ENCODE results near the gene MYOM1. TPM values are rescaled to one million over a fixed set of nuclear protein-coding genes. Genes with fewer than 3 reads are reported as not detected.

The MYOM1 gene
- total RNA-seq, 1 experiment from 2014 or later, result 0.37 TPM

DNA sequence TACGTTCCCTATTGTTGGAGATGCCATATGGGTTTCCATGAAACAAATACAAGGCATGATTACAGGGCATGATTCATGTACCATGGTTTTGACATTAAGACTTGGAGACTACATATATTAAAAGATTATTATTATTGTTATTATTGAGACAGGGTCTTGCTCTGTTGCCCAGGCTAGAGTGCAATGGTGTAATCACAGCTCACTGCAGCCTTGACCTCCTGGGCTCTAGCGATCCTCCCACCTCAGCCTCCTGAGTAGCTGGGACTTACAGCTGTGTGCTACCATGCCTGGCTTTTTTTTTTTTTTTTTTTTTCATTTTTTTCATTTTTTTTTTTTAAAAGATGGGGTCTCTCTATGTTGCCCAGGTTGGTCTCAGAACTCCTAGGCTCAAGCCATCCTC, 69.1 kb downstream of the MYOM1 start:
- no peak for DNase-seq (ENCODE audit: low spot score)
- H3K36me3 ChIP-seq (ENCODE audit: insufficient read depth, low read length, poor library complexity, severe bottlenecking), result no peaks in the 10 kb centered on the region
- peaks cover 9% of the 10 kb centered on the region for H3K4me1 ChIP-seq (ENCODE audit: insufficient read depth, low read length, poor library complexity, severe bottlenecking)
- H3K27me3 ChIP-seq (replicated peaks; ENCODE audit: insufficient read depth, low read depth, low read length, poor library complexity), result no peaks in the 10 kb centered on the region
- intact Hi-C loops (cut with micrococcal nuclease; ENCODE audit: unreplicated experiment), result loop anchor here (5.0 kb wide), 2 partner anchors 97 to 218 kb away; partner anchors contain the start of gene MYL12A
- ChIA-PET POLR2A (ENCODE audit: low non-redundant PET) (no interaction called here), CTCF (interaction anchor here (0.7 kb wide), 1 partner anchor 15 kb away, joined by 6 read pairs; no protein-coding TSS in a partner anchor)
- BruUV-seq (replicated peaks), result no TSS peak
- H3K27ac ChIP-seq (ENCODE audit: low read depth, low read length, poor library complexity, severe bottlenecking), result no peak overlapping the region
- H3K9me3 ChIP-seq (ENCODE audit: low read depth, low read length, poor library complexity, severe bottlenecking), result no peaks in the 10 kb centered on the region
- TF ChIP-seq, protein P1, sequence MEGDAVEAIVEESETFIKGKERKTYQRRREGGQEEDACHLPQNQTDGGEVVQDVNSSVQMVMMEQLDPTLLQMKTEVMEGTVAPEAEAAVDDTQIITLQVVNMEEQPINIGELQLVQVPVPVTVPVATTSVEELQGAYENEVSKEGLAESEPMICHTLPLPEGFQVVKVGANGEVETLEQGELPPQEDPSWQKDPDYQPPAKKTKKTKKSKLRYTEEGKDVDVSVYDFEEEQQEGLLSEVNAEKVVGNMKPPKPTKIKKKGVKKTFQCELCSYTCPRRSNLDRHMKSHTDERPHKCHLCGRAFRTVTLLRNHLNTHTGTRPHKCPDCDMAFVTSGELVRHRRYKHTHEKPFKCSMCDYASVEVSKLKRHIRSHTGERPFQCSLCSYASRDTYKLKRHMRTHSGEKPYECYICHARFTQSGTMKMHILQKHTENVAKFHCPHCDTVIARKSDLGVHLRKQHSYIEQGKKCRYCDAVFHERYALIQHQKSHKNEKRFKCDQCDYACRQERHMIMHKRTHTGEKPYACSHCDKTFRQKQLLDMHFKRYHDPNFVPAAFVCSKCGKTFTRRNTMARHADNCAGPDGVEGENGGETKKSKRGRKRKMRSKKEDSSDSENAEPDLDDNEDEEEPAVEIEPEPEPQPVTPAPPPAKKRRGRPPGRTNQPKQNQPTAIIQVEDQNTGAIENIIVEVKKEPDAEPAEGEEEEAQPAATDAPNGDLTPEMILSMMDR (conservative IDR thresholded peaks at IDR 0.05; ENCODE audit: low read depth, low read length), result no peak
- TF ChIP-seq EZH2 (IDR thresholded peaks at IDR 0.05; ENCODE audit: borderline replicate concordance, low read depth, low read length, poor library complexity, severe bottlenecking), result no peak
- H3K4me3 ChIP-seq (ENCODE audit: low read depth, low read length, poor library complexity, severe bottlenecking), result no peak overlapping the region

DNA sequence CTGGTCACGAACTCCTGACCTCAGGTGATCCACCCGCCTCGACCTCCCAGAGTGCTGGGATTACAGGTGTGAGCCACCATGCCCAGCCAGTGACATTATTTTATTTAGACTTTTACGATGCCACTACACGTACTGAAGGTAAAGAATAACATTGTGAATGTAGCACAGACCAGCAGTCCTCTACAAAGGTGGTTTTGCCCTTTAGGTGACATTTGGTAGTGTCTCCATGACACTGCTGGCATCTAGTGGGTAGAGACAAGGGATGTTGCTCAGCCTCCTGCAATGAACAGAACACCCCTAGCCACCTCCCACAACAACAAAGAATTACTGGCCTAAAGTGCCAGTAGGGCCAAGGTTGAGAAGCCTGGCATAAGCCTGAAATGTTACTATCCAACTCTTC, 69.5 kb downstream of the MYOM1 start:
- ChIA-PET CTCF (interaction anchor here (0.7 kb wide), 1 partner anchor 15 kb away, joined by 6 read pairs; no protein-coding TSS in a partner anchor), POLR2A (ENCODE audit: low non-redundant PET) (no interaction called here)
- Histone ChIP-seq H3K4me3 (ENCODE audit: low read depth, low read length, poor library complexity, severe bottlenecking) (no peak overlapping the region), H3K27me3 (replicated peaks; ENCODE audit: insufficient read depth, low read depth, low read length, poor library complexity) (no peaks in the 10 kb centered on the region), H3K4me1 (ENCODE audit: insufficient read depth, low read length, poor library complexity, severe bottlenecking) (peaks cover 9% of the 10 kb centered on the region), H3K27ac (ENCODE audit: low read depth, low read length, poor library complexity, severe bottlenecking) (no peak overlapping the region), H3K9me3 (ENCODE audit: low read depth, low read length, poor library complexity, severe bottlenecking) (no peaks in the 10 kb centered on the region), H3K36me3 (ENCODE audit: insufficient read depth, low read length, poor library complexity, severe bottlenecking) (no peaks in the 10 kb centered on the region)
- intact Hi-C loops (cut with micrococcal nuclease; ENCODE audit: unreplicated experiment), result loop anchor here (5.0 kb wide), 2 partner anchors 97 to 218 kb away; partner anchors contain the start of gene MYL12A
- no peak for TF ChIP-seq EZH2 (IDR thresholded peaks at IDR 0.05; ENCODE audit: borderline replicate concordance, low read depth, low read length, poor library complexity, severe bottlenecking)
- TF ChIP-seq, protein P1 (conservative IDR thresholded peaks at IDR 0.05; ENCODE audit: low read depth, low read length), result no peak
- no peak for DNase-seq (ENCODE audit: low spot score)
- no TSS peak for BruUV-seq (replicated peaks)

DNA sequence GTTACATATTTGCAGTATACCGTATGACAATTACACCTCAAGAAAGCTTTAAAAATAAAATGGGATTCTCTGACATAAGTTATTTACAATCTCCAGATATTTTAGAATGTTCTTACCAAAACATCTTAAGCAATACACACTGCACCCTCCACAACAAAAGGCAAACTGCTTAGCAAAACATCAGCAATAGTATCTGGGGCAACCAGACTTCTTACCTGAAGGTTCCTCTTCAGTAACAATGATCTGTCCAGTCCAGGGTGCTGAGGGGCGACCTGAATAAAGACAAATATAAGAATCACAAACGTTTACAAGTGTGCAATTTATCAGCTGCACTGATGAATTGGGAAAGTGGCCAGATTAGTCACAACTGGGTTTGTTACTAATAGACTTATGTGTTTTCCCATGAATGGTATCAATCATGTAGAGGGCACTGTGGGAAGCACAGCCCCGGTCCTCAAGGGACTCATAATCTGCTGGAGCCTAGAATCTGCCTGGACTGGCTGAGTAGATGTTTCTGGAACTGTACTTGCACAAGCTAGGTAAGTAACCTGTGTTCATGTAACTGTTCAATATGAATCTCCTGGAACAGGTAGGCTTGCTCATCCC, 70.7 kb downstream of the MYOM1 start:
- Histone ChIP-seq H3K36me3 (ENCODE audit: insufficient read depth, low read length, poor library complexity, severe bottlenecking) (no peaks in the 10 kb centered on the region), H3K4me1 (ENCODE audit: insufficient read depth, low read length, poor library complexity, severe bottlenecking) (peaks cover 9% of the 10 kb centered on the region), H3K9me3 (ENCODE audit: low read depth, low read length, poor library complexity, severe bottlenecking) (no peaks in the 10 kb centered on the region), H3K4me3 (ENCODE audit: low read depth, low read length, poor library complexity, severe bottlenecking) (no peak overlapping the region), H3K27me3 (replicated peaks; ENCODE audit: insufficient read depth, low read depth, low read length, poor library complexity) (no peaks in the 10 kb centered on the region), H3K27ac (ENCODE audit: low read depth, low read length, poor library complexity, severe bottlenecking) (no peak overlapping the region)
- ChIA-PET CTCF (interaction anchor here (0.6 kb wide), 1 partner anchor 221 kb away, joined by 3 read pairs; no protein-coding TSS in a partner anchor), POLR2A (ENCODE audit: low non-redundant PET) (no interaction called here)
- DNase-seq (ENCODE audit: low spot score), result peak; percentile 74
- BruUV-seq (replicated peaks), result no TSS peak
- TF ChIP-seq, protein P1 (conservative IDR thresholded peaks at IDR 0.05; ENCODE audit: low read depth, low read length), result 0 out of 2 replicates have a peak, but pooled peaks have one; percentile 12
- no peak for TF ChIP-seq EZH2 (IDR thresholded peaks at IDR 0.05; ENCODE audit: borderline replicate concordance, low read depth, low read length, poor library complexity, severe bottlenecking)
- intact Hi-C loops (cut with micrococcal nuclease; ENCODE audit: unreplicated experiment), result no loop called here
